GM23248 (cell line): ENCODE data around the gene PRR9. TPM values are rescaled to one million over a fixed set of nuclear protein-coding genes. Genes with fewer than 3 reads are reported as not detected.
"Not testable (repeated sequence)": the region's sequence is repeated elsewhere in the genome, so short reads cannot be mapped to it uniquely, and the experiment has no call there.

Experiments used
- DNase-seq: peaks from one replicate; pipeline ENCODE4 v3.0.0-alpha.2; 2015
- H2AFZ ChIP-seq: fragments of 200-600 bp; sonication (generic); 2 replicates; pipeline ENCODE4 v1.6.1; 2016; ENCODE audit warnings: antibody characterized with exemption
- H3F3A ChIP-seq: fragments of 200-600 bp; sonication (generic); 2 replicates; pipeline ENCODE4 v1.6.1; 2016; ENCODE audit warnings: mild to moderate bottlenecking, antibody characterized with exemption, mixed run types; ENCODE audit not compliant: insufficient read depth
- H3K27ac ChIP-seq: fragments of 200-600 bp; sonication (generic); 2 replicates; pipeline ENCODE4 v1.5.1; 2016; ENCODE audit warnings: mild to moderate bottlenecking
- H3K27me3 ChIP-seq: fragments of 200-600 bp; sonication (generic); replicated peaks from 2 replicates; pipeline ENCODE4 v1.6.1; 2016; ENCODE audit warnings: mild to moderate bottlenecking; ENCODE audit not compliant: insufficient read depth
- H3K36me3 ChIP-seq: fragments of 200-600 bp; sonication (generic); 2 replicates; pipeline ENCODE4 v1.6.1; 2016; ENCODE audit warnings: low read depth, mild to moderate bottlenecking
- H3K4me1 ChIP-seq: fragments of 200-600 bp; sonication (generic); 2 replicates; pipeline ENCODE4 v1.6.1; 2016; ENCODE audit warnings: mild to moderate bottlenecking; ENCODE audit not compliant: insufficient read depth
- H3K4me2 ChIP-seq: fragments of 200-600 bp; sonication (generic); one replicate; pipeline ENCODE4 v1.6.1; 2016; ENCODE audit warnings: mild to moderate bottlenecking; ENCODE audit not compliant: unreplicated experiment
- H3K4me3 ChIP-seq: fragments of 200-600 bp; sonication (generic); 2 replicates; pipeline ENCODE4 v1.5.1; 2016; ENCODE audit warnings: mild to moderate bottlenecking
- H3K79me2 ChIP-seq: fragments of 200-600 bp; sonication (generic); 2 replicates; pipeline ENCODE4 v1.6.1; 2016; ENCODE audit warnings: mild to moderate bottlenecking; ENCODE audit not compliant: insufficient read depth
- H3K9ac ChIP-seq: fragments of 200-600 bp; sonication (generic); 2 replicates; pipeline ENCODE4 v1.6.1; 2016; ENCODE audit warnings: mild to moderate bottlenecking
- H3K9me2 ChIP-seq: fragments of 200-600 bp; sonication (generic); 2 replicates; pipeline ENCODE4 v1.6.1; 2016; ENCODE audit warnings: mixed run types, mild to moderate bottlenecking, moderate library complexity; ENCODE audit not compliant: insufficient read depth
- H3K9me3 ChIP-seq: fragments of 200-600 bp; sonication (generic); one replicate; pipeline ENCODE4 v1.6.1; 2017; ENCODE audit warnings: low read depth
- H4K20me1 ChIP-seq: fragments of 200-600 bp; sonication (generic); 2 replicates; pipeline ENCODE4 v1.6.0; 2016; ENCODE audit not compliant: insufficient read depth
- EZH2 ChIP-seq: fragments of 200-600 bp; sonication (generic); IDR thresholded peaks from 2 replicates; pipeline ENCODE4 v1.6.1; 2018; ENCODE audit warnings: antibody characterized with exemption, mild to moderate bottlenecking; ENCODE audit not compliant: insufficient read depth, poor library complexity, severe bottlenecking
- EZH2phosphoT487 ChIP-seq: fragments of 200-600 bp; sonication (generic); IDR thresholded peaks from 2 replicates; pipeline ENCODE4 v1.6.1; 2018; ENCODE audit warnings: antibody characterized with exemption, moderate library complexity, mild to moderate bottlenecking, low read depth; ENCODE audit not compliant: insufficient read depth
- WGBS, 2 experiments: methylation state at CpG; one replicate each; pipeline ENCODE4 v1.1.6; 2015 to 2017; ENCODE audit warnings: low lambda C conversion rate in 2 of 2, low coverage in 1 of 2; ENCODE audit errors: missing lambda C conversion rate in 2 of 2; 5-methylcytosine and 5-hydroxymethylcytosine counted together
- in situ Hi-C: fragments of 300-500 bp; cut with MboI; formaldehyde crosslinking; loops from 2 replicates; pipeline ENCODE4 v1.15.0; 2020
- polyA plus RNA-seq: library from polyadenylated mRNA; unstranded; fragments of >200 nt; fragmentation: Nextera tagmentation; extraction: Ambion mirVana; gene quantifications from 2 replicates; pipeline ENCODE4 v1.2.1, GENCODE V29; 2016
- total RNA-seq: library from RNA; depleted of rRNA; stranded (reverse); fragments of >200 nt; shearing (Covaris generic); gene quantifications from 2 replicates; pipeline ENCODE4 v1.2.3, GENCODE V29; 2014

The PRR9 gene
- total and polyA plus RNA-seq, 2 experiments from 2014 or later = 0.30 TPM; not detected in 1

GRCh38 chr1:153227810-153228209 is 10.4 kb downstream of the PRR9 start:
- DNase-seq = no peak
- in situ Hi-C loops = no loop called here
- H3K9ac ChIP-seq = no peak overlapping the region
- no peaks in the 10 kb centered on the region for H3F3A ChIP-seq
- H3K27me3 ChIP-seq = peaks cover 22% of the 10 kb centered on the region
- no peaks in the 10 kb centered on the region for H3K9me2 ChIP-seq
- H3K36me3 ChIP-seq = no peaks in the 10 kb centered on the region
- H3K4me1 ChIP-seq = no peaks in the 10 kb centered on the region
- no peak for TF ChIP-seq EZH2
- no peak for TF ChIP-seq EZH2phosphoT487
- WGBS, 2 experiments = 18 to 24% methylated on average over 2 of the region's 2 CpGs
- no peak overlapping the region for H3K4me2 ChIP-seq
- H3K4me3 ChIP-seq = no peak overlapping the region
- H3K27ac ChIP-seq = no peak overlapping the region
- H3K79me2 ChIP-seq = no peaks in the 10 kb centered on the region
- no peaks in the 10 kb centered on the region for H3K9me3 ChIP-seq
- no peak overlapping the region for H2AFZ ChIP-seq
- H4K20me1 ChIP-seq = no peaks in the 10 kb centered on the region

- Histone ChIP-seq H3K4me1 (no peaks in the 10 kb centered on the region), H3K27me3 (peaks cover 22% of the 10 kb centered on the region), H3K9ac (no peak overlapping the region), H3K79me2 (no peaks in the 10 kb centered on the region), H3K4me2 (no peak overlapping the region), H3K36me3 (no peaks in the 10 kb centered on the region), H3K27ac (no peak overlapping the region), H3K9me2 (no peaks in the 10 kb centered on the region), H4K20me1 (no peaks in the 10 kb centered on the region), H2AFZ (no peak overlapping the region), H3K4me3 (no peak overlapping the region), H3K9me3 (no peaks in the 10 kb centered on the region), H3F3A (no peaks in the 10 kb centered on the region)
- in situ Hi-C loops = no loop called here
- TF ChIP-seq EZH2 (no peak), EZH2phosphoT487 (no peak)
- no peak for DNase-seq
- WGBS, 2 experiments = 7 to 16% methylated on average over 1 of the region's 1 CpG
Observed at GRCh38 chr1:153228491-153228890, 11.1 kb downstream of the PRR9 start.

GRCh38 chr1:153229076-153229829 is 11.9 kb downstream of the PRR9 start:
- H3K79me2 ChIP-seq, H3K36me3 ChIP-seq, H4K20me1 ChIP-seq, in situ Hi-C loops, H3K9ac ChIP-seq, H3K4me2 ChIP-seq, H3K27ac ChIP-seq, H3K9me2 ChIP-seq, H3K9me3 ChIP-seq, H3K4me1 ChIP-seq, H3K4me3 ChIP-seq, H2AFZ ChIP-seq, H3F3A ChIP-seq: not testable (repeated sequence)
- DNase-seq = peak; percentile 19
- 29 to 33% methylated on average over 11 to 12 of the region's 12 CpGs for WGBS, 2 experiments
- peaks cover 22% of the 10 kb centered on the region for H3K27me3 ChIP-seq

- TF ChIP-seq EZH2 = no peak
- no peak for TF ChIP-seq EZH2phosphoT487
Observed at GRCh38 chr1:153231363-153231762, 14.0 kb downstream of the PRR9 start.

More at GRCh38 chr1:153231363-153231762, 14.0 kb downstream of the PRR9 start:
- no peaks in the 10 kb centered on the region for H3K9me2 ChIP-seq
- no peaks in the 10 kb centered on the region for H3F3A ChIP-seq
- H2AFZ ChIP-seq = no peak overlapping the region
- peak; percentile 11 for DNase-seq
- H3K27me3 ChIP-seq = peaks cover 19% of the 10 kb centered on the region; the same call in 1 of the 2 replicates
- H3K9me3 ChIP-seq = no peaks in the 10 kb centered on the region
- no peak overlapping the region for H3K4me3 ChIP-seq
- no peaks in the 10 kb centered on the region for H4K20me1 ChIP-seq
- in situ Hi-C loops = no loop called here
- H3K4me1 ChIP-seq = no peaks in the 10 kb centered on the region
- H3K36me3 ChIP-seq = no peaks in the 10 kb centered on the region
- H3K27ac ChIP-seq = no peak overlapping the region
- H3K9ac ChIP-seq = no peak overlapping the region
- no peaks in the 10 kb centered on the region for H3K79me2 ChIP-seq
- H3K4me2 ChIP-seq = no peak overlapping the region
- WGBS, 2 experiments = 28 to 35% methylated on average over 4 of the region's 4 CpGs
